HCT116 (cell line): ENCODE measurements around the gene THRAP3. TPM values are rescaled to one million over a fixed set of nuclear protein-coding genes. Genes with fewer than 3 reads are reported as not detected.

Source experiments
- ATAC-seq: fragments of 200-7000 bp; cut with Tn5 transposase; 2 replicates; pipeline ENCODE4 v1.9.1; 2020; ENCODE audit warnings: mild to moderate bottlenecking, moderate library complexity
- Bru-seq: library from RNA; stranded (reverse); fragments of 400-500 nt; gene quantifications from one replicate; lab custom pipeline; 2021; lab: Mats Ljungman, UMichigan
- BruChase-seq, 2 experiments: library from RNA; stranded (reverse); fragments of 400-500 nt; gene quantifications; one replicate each; lab custom pipeline; 2021; lab: Mats Ljungman, UMichigan
- BruUV-seq: library from RNA; stranded (reverse); fragments of 400-500 nt; replicated peaks from 2 replicates; lab custom pipeline; 2021; lab: Mats Ljungman, UMichigan
- CTCF ChIA-PET: fragments of 300-600 bp; sonication (Branson Sonifier 250); formaldehyde crosslinking; loops from one replicate; lab custom pipeline; 2021; ENCODE audit warnings: antibody characterized with exemption; lab: Charles Lee
- POLR2A ChIA-PET: fragments of 300-600, 350-600 bp; sonication (Branson Sonifier 250); formaldehyde crosslinking; loops from one replicate; lab custom pipeline; 2021; ENCODE audit warnings: antibody characterized with exemption; lab: Charles Lee
- RAD21 ChIA-PET, 2 experiments: fragments of 300-600 bp; sonication (Branson Sonifier 250); formaldehyde crosslinking; loops; one replicate each; lab custom pipeline; 2023; ENCODE audit warnings: low total read pairs in 2 of 2; ENCODE audit not compliant: uncharacterized antibody in 2 of 2, unreplicated experiment in 2 of 2, low non-redundant PET in 1 of 2; lab: Charles Lee
- DNase-seq: peaks from one replicate; pipeline ENCODE4 v3.0.0-alpha.2; 2010; ENCODE audit warnings: low read depth, low spot score
- H2AFZ ChIP-seq: fragments of 200-600 bp; shearing (Covaris generic), sonication (generic); 2 replicates; pipeline ENCODE4 v1.6.1; 2017; ENCODE audit warnings: low read depth, mixed run types, mixed read lengths, antibody characterized with exemption, low read length; ENCODE audit not compliant: poor library complexity, severe bottlenecking
- H3K27ac ChIP-seq: 2 replicates; pipeline ENCODE4 v1.5.1; 2012; ENCODE audit warnings: low read depth, low read length
- H3K27me3 ChIP-seq: fragments of 200-600 bp; sonication (generic); 2 replicates; pipeline ENCODE4 v1.6.1; 2016; ENCODE audit warnings: mixed run types, low read length, mixed read lengths; ENCODE audit not compliant: insufficient read depth
- H3K36me3 ChIP-seq, 2 experiments: fragments of 200-500 bp in 1 of 2; fragments of 200-600 bp in 1 of 2; sonication (Bioruptor generic) in 1 of 2; sonication (generic) in 1 of 2; 2 replicates each; pipeline versions ENCODE4 v1.5.1 to v1.6.1; 2014 to 2016; ENCODE audit warnings: low read length in 2 of 2, inconsistent platforms in 1 of 2, mixed read lengths in 1 of 2, mixed run types in 1 of 2; ENCODE audit not compliant: insufficient read depth in 2 of 2, control insufficient read depth in 1 of 2
- H3K4me1 ChIP-seq, 2 experiments: fragments of 200-600 bp in 1 of 2; sonication (generic) in 1 of 2; 2 replicates each; pipeline versions ENCODE4 v1.5.1 to v1.6.1; 2012 to 2017; ENCODE audit warnings: low read length in 2 of 2, inconsistent platforms in 1 of 2, mild to moderate bottlenecking in 1 of 2, mixed read lengths in 1 of 2, mixed run types in 1 of 2, moderate library complexity in 1 of 2; ENCODE audit not compliant: insufficient read depth in 2 of 2, control insufficient read depth in 1 of 2
- H3K4me2 ChIP-seq: fragments of 200-600 bp; sonication (generic); 2 replicates; pipeline ENCODE4 v1.6.1; 2017; ENCODE audit warnings: mixed run types, low read length, mixed read lengths
- H3K4me3 ChIP-seq, 2 experiments: fragments of 200-600 bp in 1 of 2; sonication (generic) in 1 of 2; replicated peaks in 1 of 2; 2 replicates each; pipeline ENCODE4 v1.5.1; 2011 to 2016; ENCODE audit warnings: low read length in 2 of 2, control low read depth in 1 of 2, low read depth in 1 of 2, mild to moderate bottlenecking in 1 of 2, mixed read lengths in 1 of 2, mixed run types in 1 of 2
- H3K79me2 ChIP-seq: fragments of 200-600 bp; sonication (generic); 2 replicates; pipeline ENCODE4 v1.6.1; 2017; ENCODE audit warnings: mild to moderate bottlenecking, mixed run types, low read length, moderate library complexity, mixed read lengths; ENCODE audit not compliant: insufficient read depth
- H3K9ac ChIP-seq: fragments of 200-600 bp; sonication (generic); 2 replicates; pipeline ENCODE4 v1.6.1; 2016; ENCODE audit warnings: low read length, mixed read lengths
- H3K9me2 ChIP-seq: fragments of 200-600 bp; sonication (generic), shearing (Covaris generic); 2 replicates; pipeline ENCODE4 v1.6.1; 2017; ENCODE audit warnings: mixed run types, mild to moderate bottlenecking, moderate library complexity; ENCODE audit not compliant: insufficient read depth
- H3K9me3 ChIP-seq, 2 experiments: fragments of 200-500 bp in 1 of 2; fragments of 200-600 bp in 1 of 2; sonication (Bioruptor generic) in 1 of 2; sonication (generic) in 1 of 2; 2 replicates each; pipeline ENCODE4 v1.6.1; 2014 to 2017; ENCODE audit warnings: low read length in 2 of 2, mixed read lengths in 2 of 2, inconsistent platforms in 1 of 2, low read depth in 1 of 2, mild to moderate bottlenecking in 1 of 2, mixed run types in 1 of 2, moderate library complexity in 1 of 2; ENCODE audit not compliant: control insufficient read depth in 1 of 2, insufficient read depth in 1 of 2
- H4K20me1 ChIP-seq: fragments of 200-600 bp; sonication (generic), shearing (Covaris generic); 2 replicates; pipeline ENCODE4 v1.6.1; 2017; ENCODE audit warnings: mixed run types, mild to moderate bottlenecking, moderate library complexity; ENCODE audit not compliant: insufficient read depth
- CBX3 ChIP-seq: IDR thresholded peaks from 2 replicates; pipeline ENCODE4 v1.6.1; 2012; ENCODE audit warnings: low read depth
- CEBPB ChIP-seq: IDR thresholded peaks from 2 replicates; pipeline ENCODE4 v1.6.1; 2012; ENCODE audit warnings: low read depth
- EGR1 ChIP-seq: IDR thresholded peaks from 2 replicates; pipeline ENCODE4 v1.6.1; 2012; ENCODE audit warnings: low read depth
- ELF1 ChIP-seq: IDR thresholded peaks from 2 replicates; pipeline ENCODE4 v1.6.1; 2012; ENCODE audit warnings: low read depth, borderline replicate concordance
- EZH2 ChIP-seq: fragments of 200-600 bp; sonication (generic); IDR thresholded peaks from 2 replicates; pipeline ENCODE4 v1.6.1; 2017; ENCODE audit warnings: antibody characterized with exemption, mixed run types
- EZH2phosphoT487 ChIP-seq: fragments of 200-600 bp; IDR thresholded peaks from 2 replicates; pipeline ENCODE4 v1.6.1; 2018; ENCODE audit warnings: antibody characterized with exemption, borderline replicate concordance
- FOSL1 ChIP-seq: IDR thresholded peaks from 2 replicates; pipeline ENCODE4 v1.6.1; 2012; ENCODE audit warnings: low read depth
- POLR2AphosphoS5 ChIP-seq: IDR thresholded peaks from 2 replicates; pipeline ENCODE4 v1.6.1; 2011; ENCODE audit warnings: mild to moderate bottlenecking, low read depth, low read length, moderate library complexity
- RAD21 ChIP-seq: IDR thresholded peaks from 2 replicates; pipeline ENCODE4 v1.6.1; 2012; ENCODE audit warnings: low read depth, mild to moderate bottlenecking
- SRF ChIP-seq: IDR thresholded peaks from 2 replicates; pipeline ENCODE4 v1.6.1; 2012; ENCODE audit warnings: low read depth
- TCF7L2 ChIP-seq: IDR thresholded peaks from 2 replicates; pipeline ENCODE4 v1.7.0; 2011; ENCODE audit warnings: borderline replicate concordance, inconsistent platforms; ENCODE audit not compliant: insufficient read depth, insufficient read length; ENCODE audit errors: extremely low read depth
- YY1 ChIP-seq: IDR thresholded peaks from 2 replicates; pipeline ENCODE4 v1.6.1; 2011; ENCODE audit warnings: low read length, low read depth, moderate library complexity, mild to moderate bottlenecking; ENCODE audit not compliant: insufficient replicate concordance; ENCODE audit errors: extremely low read depth
- ZFX ChIP-seq: fragments of 450-650 bp; IDR thresholded peaks from 2 replicates; pipeline ENCODE4 v1.6.1; 2017
- intact Hi-C: fragments of 100-400 bp; cut with micrococcal nuclease; formaldehyde crosslinking; loops from 2 replicates; pipeline ENCODE4 v1.10.0; 2022
- long read RNA-seq: library from polyadenylated mRNA; unstranded; transcript quantifications from one replicate; pipeline ENCODE4 v2.0.0, GENCODE V29; 2021; ENCODE audit not compliant: unreplicated experiment
- polyA plus RNA-seq: library from polyadenylated mRNA; unstranded; fragments of >200 nt; gene quantifications from 2 replicates; pipeline ENCODE4 v1.2.1, GENCODE V29; 2012; ENCODE audit warnings: missing spikeins
- total RNA-seq: library from RNA; stranded (reverse); gene quantifications from one replicate; pipeline ENCODE4 v1.2.1, GENCODE V29; 2021; ENCODE audit not compliant: unreplicated experiment
- TF ChIP-seq, protein P1 (sequence below): IDR thresholded peaks from 2 replicates; pipeline ENCODE4 v1.6.1; 2012
- TF ChIP-seq, protein P2 (sequence below): IDR thresholded peaks from 2 replicates; pipeline ENCODE4 v1.6.1; 2012
- TF ChIP-seq, protein P3 (sequence below): IDR thresholded peaks from 2 replicates; pipeline ENCODE4 v1.6.1; 2011; ENCODE audit warnings: mild to moderate bottlenecking, low read length, moderate library complexity; ENCODE audit not compliant: insufficient replicate concordance; ENCODE audit errors: extremely low read depth

THRAP3 gene, protein sequence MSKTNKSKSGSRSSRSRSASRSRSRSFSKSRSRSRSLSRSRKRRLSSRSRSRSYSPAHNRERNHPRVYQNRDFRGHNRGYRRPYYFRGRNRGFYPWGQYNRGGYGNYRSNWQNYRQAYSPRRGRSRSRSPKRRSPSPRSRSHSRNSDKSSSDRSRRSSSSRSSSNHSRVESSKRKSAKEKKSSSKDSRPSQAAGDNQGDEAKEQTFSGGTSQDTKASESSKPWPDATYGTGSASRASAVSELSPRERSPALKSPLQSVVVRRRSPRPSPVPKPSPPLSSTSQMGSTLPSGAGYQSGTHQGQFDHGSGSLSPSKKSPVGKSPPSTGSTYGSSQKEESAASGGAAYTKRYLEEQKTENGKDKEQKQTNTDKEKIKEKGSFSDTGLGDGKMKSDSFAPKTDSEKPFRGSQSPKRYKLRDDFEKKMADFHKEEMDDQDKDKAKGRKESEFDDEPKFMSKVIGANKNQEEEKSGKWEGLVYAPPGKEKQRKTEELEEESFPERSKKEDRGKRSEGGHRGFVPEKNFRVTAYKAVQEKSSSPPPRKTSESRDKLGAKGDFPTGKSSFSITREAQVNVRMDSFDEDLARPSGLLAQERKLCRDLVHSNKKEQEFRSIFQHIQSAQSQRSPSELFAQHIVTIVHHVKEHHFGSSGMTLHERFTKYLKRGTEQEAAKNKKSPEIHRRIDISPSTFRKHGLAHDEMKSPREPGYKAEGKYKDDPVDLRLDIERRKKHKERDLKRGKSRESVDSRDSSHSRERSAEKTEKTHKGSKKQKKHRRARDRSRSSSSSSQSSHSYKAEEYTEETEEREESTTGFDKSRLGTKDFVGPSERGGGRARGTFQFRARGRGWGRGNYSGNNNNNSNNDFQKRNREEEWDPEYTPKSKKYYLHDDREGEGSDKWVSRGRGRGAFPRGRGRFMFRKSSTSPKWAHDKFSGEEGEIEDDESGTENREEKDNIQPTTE
- total RNA-seq: 144 TPM
- 56.0 and 64.4 TPM in 2 replicates for polyA plus RNA-seq
- Bru-seq, nascent RNA: percentile 94 among the genes with signal in this experiment
- percentile 95 among the genes with signal in this experiment for BruChase-seq, experiment 1, labeled RNA remaining after a 6-hour chase
- percentile 93 among the genes with signal in this experiment for BruChase-seq, experiment 2, labeled RNA remaining after a 2-hour chase
- long read RNA-seq, full-length matches to known transcripts: 14 of 234 reads
- long read RNA-seq, partial matches to known transcripts: 174 of 234 reads
- long read RNA-seq, other reads (novel, unspliced or antisense): 46 of 234 reads

DNA sequence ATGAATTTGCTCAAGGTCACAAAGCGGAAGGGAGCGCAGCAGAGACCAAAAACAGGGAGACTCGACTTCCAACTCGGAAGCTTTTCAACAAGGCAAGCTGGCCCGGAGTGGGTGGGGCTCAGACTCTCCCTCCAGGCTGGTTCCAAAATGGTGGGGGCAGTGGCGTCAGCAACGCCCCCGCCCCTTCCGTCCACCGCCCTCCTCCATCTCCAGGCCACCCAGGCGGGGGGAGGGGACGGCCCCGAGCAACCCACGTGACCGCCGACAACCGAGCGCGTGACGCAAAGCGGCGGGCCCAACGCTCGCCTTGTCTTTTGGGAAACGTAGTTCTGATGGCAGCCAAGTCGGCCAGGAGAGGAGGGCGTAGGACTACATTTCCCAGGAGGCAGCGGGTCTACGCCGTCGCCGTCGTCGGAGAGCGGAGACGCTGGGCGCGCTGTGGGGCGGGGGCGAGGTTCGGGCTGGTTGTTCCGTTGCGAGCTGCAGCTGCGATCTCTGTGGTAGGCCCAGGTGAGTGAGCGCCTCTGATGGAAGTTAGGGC lies at the start of gene THRAP3:
Gene THRAP3 (plus strand): TSS at position 448 of the 541 bp plus-strand sequence. CDS start 58,121 bp downstream, outside the sequence.
- H3K9ac ChIP-seq: peak within 1 kb of the TSS; percentile 92
- peak within 1 kb of the TSS; percentile 90 to 93 for H3K4me3 ChIP-seq
- peak; percentile 96 for ATAC-seq
- no TSS peak for BruUV-seq
- peaks cover 3 to 37% of the 10 kb centered on the region in 2 experiments; a peak in 3 of 4 replicates for H3K4me1 ChIP-seq
- peaks cover 17% of the 10 kb centered on the region; the same call in 1 of the 2 replicates for H4K20me1 ChIP-seq
- ChIA-PET RAD21 (interaction anchor here in 1 of 2 experiments (1.4 to 1.7 kb wide), 2 partner anchors 74 to 89 kb away, joined by 4 to 7 read pairs; partner anchors contain the start of gene TRAPPC3), POLR2A (interaction anchor here (0.8 to 2.1 kb wide), 4 partner anchors 10 to 18 kb away, joined by 3 to 6 read pairs (median 3); no protein-coding TSS in a partner anchor), CTCF (interaction anchor here (0.6 to 3.6 kb wide), 6 partner anchors 24 to 76 kb away, joined by 3 to 14 read pairs (median 3); partner anchors contain the start of gene TRAPPC3)
- H3K9me2 ChIP-seq: no peaks in the 10 kb centered on the region
- peaks cover 48% of the 10 kb centered on the region for H3K79me2 ChIP-seq
- H3K27me3 ChIP-seq: no peaks in the 10 kb centered on the region
- H2AFZ ChIP-seq: no peak within 1 kb of the TSS
- H3K36me3 ChIP-seq: peaks cover 5 to 24% of the 10 kb centered on the region in 2 experiments; a peak in 2 of 4 replicates
- H3K4me2 ChIP-seq: peak within 1 kb of the TSS; percentile 88
- peak; percentile 98 for DNase-seq
- intact Hi-C loops: loop anchor here (1.0 kb wide), 1 partner anchor 75 kb away; the partner anchor contains the start of gene TRAPPC3
- H3K9me3 ChIP-seq: no peaks in the 10 kb centered on the region
- H3K27ac ChIP-seq: peak within 1 kb of the TSS; percentile 85
- TF ChIP-seq, protein P1, sequence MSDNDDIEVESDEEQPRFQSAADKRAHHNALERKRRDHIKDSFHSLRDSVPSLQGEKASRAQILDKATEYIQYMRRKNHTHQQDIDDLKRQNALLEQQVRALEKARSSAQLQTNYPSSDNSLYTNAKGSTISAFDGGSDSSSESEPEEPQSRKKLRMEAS: peak; percentile 80
- no peak for TF ChIP-seq RAD21
- TF ChIP-seq SRF: peak; percentile 33; the same call in 1 of the 2 replicates
- TF ChIP-seq, protein P2, sequence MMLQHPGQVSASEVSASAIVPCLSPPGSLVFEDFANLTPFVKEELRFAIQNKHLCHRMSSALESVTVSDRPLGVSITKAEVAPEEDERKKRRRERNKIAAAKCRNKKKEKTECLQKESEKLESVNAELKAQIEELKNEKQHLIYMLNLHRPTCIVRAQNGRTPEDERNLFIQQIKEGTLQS: no peak
- no peak for TF ChIP-seq EZH2
- peak; percentile 44 for TF ChIP-seq TCF7L2
- TF ChIP-seq YY1: peak; percentile 86
- TF ChIP-seq, protein P3, sequence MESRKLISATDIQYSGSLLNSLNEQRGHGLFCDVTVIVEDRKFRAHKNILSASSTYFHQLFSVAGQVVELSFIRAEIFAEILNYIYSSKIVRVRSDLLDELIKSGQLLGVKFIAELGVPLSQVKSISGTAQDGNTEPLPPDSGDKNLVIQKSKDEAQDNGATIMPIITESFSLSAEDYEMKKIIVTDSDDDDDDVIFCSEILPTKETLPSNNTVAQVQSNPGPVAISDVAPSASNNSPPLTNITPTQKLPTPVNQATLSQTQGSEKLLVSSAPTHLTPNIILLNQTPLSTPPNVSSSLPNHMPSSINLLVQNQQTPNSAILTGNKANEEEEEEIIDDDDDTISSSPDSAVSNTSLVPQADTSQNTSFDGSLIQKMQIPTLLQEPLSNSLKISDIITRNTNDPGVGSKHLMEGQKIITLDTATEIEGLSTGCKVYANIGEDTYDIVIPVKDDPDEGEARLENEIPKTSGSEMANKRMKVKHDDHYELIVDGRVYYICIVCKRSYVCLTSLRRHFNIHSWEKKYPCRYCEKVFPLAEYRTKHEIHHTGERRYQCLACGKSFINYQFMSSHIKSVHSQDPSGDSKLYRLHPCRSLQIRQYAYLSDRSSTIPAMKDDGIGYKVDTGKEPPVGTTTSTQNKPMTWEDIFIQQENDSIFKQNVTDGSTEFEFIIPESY: peak; percentile 13
- no peak for TF ChIP-seq EZH2phosphoT487
- no peak for TF ChIP-seq ZFX
- TF ChIP-seq POLR2AphosphoS5: peak; percentile 95
- TF ChIP-seq CBX3: peak; percentile 86; the same call in 1 of the 2 replicates
- peak; percentile 97 for TF ChIP-seq EGR1
- no peak; the same call in 1 of the 2 replicates for TF ChIP-seq ELF1
- no peak for TF ChIP-seq FOSL1
- TF ChIP-seq CEBPB: no peak
